ENCODE data around the gene RUBCN.

The RUBCN gene

GRCh38 chr3:197700095-197700494 lies 36.6 kb downstream of the RUBCN start:
- no peak for TF ChIP-seq CTCF (IDR thresholded peaks at IDR 0.05; ENCODE audit: extremely low read depth, missing control alignments)
- no peak for DNase-seq (ENCODE audit: low spot score)

- TF ChIP-seq CTCF (IDR thresholded peaks at IDR 0.05; ENCODE audit: extremely low read depth, missing control alignments): no peak
- DNase-seq (ENCODE audit: low spot score): no peak
Measured at GRCh38 chr3:197697355-197697754, 39.3 kb downstream of the RUBCN start.

- no peak for TF ChIP-seq CTCF (IDR thresholded peaks at IDR 0.05; ENCODE audit: extremely low read depth, missing control alignments)
- DNase-seq (ENCODE audit: low spot score): no peak
Measured at GRCh38 chr3:197694251-197694650, 42.5 kb downstream of the RUBCN start.

GRCh38 chr3:197692641-197693040 lies 44.1 kb downstream of the RUBCN start:
- TF ChIP-seq CTCF (IDR thresholded peaks at IDR 0.05; ENCODE audit: extremely low read depth, missing control alignments): no peak
- DNase-seq (ENCODE audit: low spot score): no peak

- DNase-seq (ENCODE audit: low spot score): no peak
Measured at GRCh38 chr3:197690754-197691153, 46.0 kb downstream of the RUBCN start.

GRCh38 chr3:197687570-197687969 lies 49.1 kb downstream of the RUBCN start:
- DNase-seq (ENCODE audit: low spot score): no peak
- TF ChIP-seq CTCF (IDR thresholded peaks at IDR 0.05; ENCODE audit: extremely low read depth, missing control alignments): no peak

More at GRCh38 chr3:197690754-197691153, 46.0 kb downstream of the RUBCN start:
- TF ChIP-seq CTCF (IDR thresholded peaks at IDR 0.05; ENCODE audit: extremely low read depth, missing control alignments): no peak

GRCh38 chr3:197686899-197687298 lies 49.8 kb downstream of the RUBCN start:
- no peak for TF ChIP-seq CTCF (IDR thresholded peaks at IDR 0.05; ENCODE audit: extremely low read depth, missing control alignments)
- no peak for DNase-seq (ENCODE audit: low spot score)

Measured in GM20000 (cell line).